Mesendoderm (in vitro differentiated cells): Measurements from ENCODE around the gene PXN.
"Not testable (repeated sequence)": the region's sequence is repeated elsewhere in the genome, so short reads cannot be mapped to it uniquely, and the experiment has no call there.

Experiments
- DNase-seq: peaks from one replicate; pipeline ENCODE4 v3.0.0; 2013
- H2AK5ac ChIP-seq: 2 replicates; pipeline ENCODE4 v1.6.1; 2013; ENCODE audit warnings: low read length, inconsistent platforms
- H2BK120ac ChIP-seq: 2 replicates; pipeline ENCODE4 v1.6.1; 2013; ENCODE audit warnings: low read depth, mild to moderate bottlenecking, low read length, moderate library complexity, mixed read lengths
- H2BK15ac ChIP-seq: replicated peaks from 2 replicates; pipeline ENCODE4 v1.6.1; 2013; ENCODE audit warnings: low read depth, mild to moderate bottlenecking, moderate library complexity
- H2BK5ac ChIP-seq: 2 replicates; pipeline ENCODE4 v1.6.1; 2013; ENCODE audit warnings: low read length, inconsistent platforms
- H3K18ac ChIP-seq: 2 replicates; pipeline ENCODE4 v1.6.1; 2013; ENCODE audit warnings: mild to moderate bottlenecking, low read length, mixed read lengths
- H3K23ac ChIP-seq: one replicate; pipeline ENCODE4 v1.6.1; 2013; ENCODE audit warnings: low read length
- H3K27ac ChIP-seq: 2 replicates; pipeline ENCODE4 v1.5.1; 2013; ENCODE audit warnings: low read depth, mild to moderate bottlenecking, inconsistent platforms, low read length, moderate library complexity
- H3K27me3 ChIP-seq: 2 replicates; pipeline ENCODE4 v1.6.1; 2013; ENCODE audit warnings: low read length, control low read depth, mild to moderate bottlenecking, inconsistent platforms; ENCODE audit not compliant: insufficient read depth, poor library complexity
- H3K36me3 ChIP-seq: 2 replicates; pipeline ENCODE4 v1.6.1; 2013; ENCODE audit warnings: low read length, inconsistent platforms; ENCODE audit not compliant: control insufficient read depth, insufficient read depth
- H3K4ac ChIP-seq: one replicate; pipeline ENCODE4 v1.6.1; 2013; ENCODE audit warnings: low read depth, mild to moderate bottlenecking, low read length, moderate library complexity
- H3K4me1 ChIP-seq: 2 replicates; pipeline ENCODE4 v1.6.1; 2013; ENCODE audit warnings: low read depth, low read length, inconsistent platforms; ENCODE audit not compliant: control insufficient read depth
- H3K4me2 ChIP-seq: 2 replicates; pipeline ENCODE4 v1.6.1; 2013; ENCODE audit warnings: low read length
- H3K4me3 ChIP-seq: 2 replicates; pipeline ENCODE4 v1.5.1; 2013; ENCODE audit warnings: mild to moderate bottlenecking, low read length
- H3K56ac ChIP-seq: one replicate; pipeline ENCODE4 v1.6.1; 2013; ENCODE audit warnings: low read length
- H3K79me1 ChIP-seq: 2 replicates; pipeline ENCODE4 v1.6.1; 2013; ENCODE audit warnings: low read length, inconsistent platforms
- H3K79me2 ChIP-seq: 2 replicates; pipeline ENCODE4 v1.6.1; 2013; ENCODE audit warnings: mild to moderate bottlenecking, low read length; ENCODE audit not compliant: control insufficient read depth, insufficient read depth
- H3K9ac ChIP-seq: 2 replicates; pipeline ENCODE4 v1.6.1; 2013; ENCODE audit warnings: low read length, inconsistent platforms
- H4K5ac ChIP-seq: one replicate; pipeline ENCODE4 v1.6.1; 2013; ENCODE audit warnings: low read length
- H4K8ac ChIP-seq: one replicate; pipeline ENCODE4 v1.6.1; 2013; ENCODE audit warnings: low read depth, mild to moderate bottlenecking, control low read depth, low read length, moderate library complexity
- WGBS: extraction: QIAGEN DNeasy Blood & Tissue Kit; methylation state at CpG from one replicate; pipeline ENCODE4 v1.1.7; 2013; ENCODE audit warnings: low lambda C conversion rate, missing lambda C conversion rate; ENCODE audit not compliant: insufficient coverage; ENCODE audit errors: extremely low coverage; 5-methylcytosine and 5-hydroxymethylcytosine counted together

PXN gene

DNA sequence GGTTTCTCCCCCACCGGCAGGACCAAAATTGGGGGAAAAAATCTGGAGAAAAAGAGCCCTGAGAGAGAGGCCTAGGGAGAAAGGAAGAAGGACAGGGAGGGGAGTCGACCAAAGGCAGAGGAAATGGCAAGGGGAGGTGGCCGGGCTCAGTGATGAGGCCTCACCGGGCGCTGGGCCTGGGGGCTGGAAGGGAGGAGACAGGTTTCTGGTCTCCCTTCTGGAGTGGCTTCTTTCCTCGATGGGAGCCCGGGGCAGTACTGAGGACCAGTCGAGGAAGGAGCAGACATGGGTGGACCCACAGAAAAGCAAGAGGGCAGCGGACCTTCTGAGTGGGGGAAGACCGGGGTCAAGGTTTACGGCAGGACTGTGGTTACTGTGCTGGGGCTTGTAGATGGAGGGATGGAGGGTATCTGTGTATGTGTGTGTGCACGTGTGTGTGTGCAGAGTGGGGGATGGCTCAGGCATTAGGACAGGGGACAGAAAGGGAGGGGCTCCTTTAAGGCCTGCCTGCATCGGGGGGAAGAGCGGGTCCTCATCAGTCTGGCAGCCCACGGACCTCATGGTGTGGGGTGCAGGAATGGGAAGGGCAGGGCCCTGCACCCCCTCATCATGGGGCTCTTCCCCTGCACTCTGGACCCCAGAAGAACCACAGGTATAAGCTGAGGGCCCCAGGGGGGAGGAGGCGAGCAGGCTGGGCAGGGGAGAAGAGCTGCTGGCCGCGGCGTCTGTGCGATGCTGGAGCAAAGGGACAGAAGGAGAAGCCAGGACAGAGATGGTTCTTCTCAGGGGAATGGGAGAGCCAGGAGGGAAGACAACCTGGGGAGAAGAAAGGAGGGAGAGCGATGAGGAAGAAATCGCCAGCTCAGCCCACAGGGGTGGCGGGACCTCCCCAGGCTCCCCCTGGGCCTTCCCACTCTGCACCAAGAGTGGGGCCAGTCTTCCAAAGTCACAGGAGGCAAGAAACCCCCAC is 49.5 kb downstream of the PXN start:
- H3K4me3 ChIP-seq: no peak overlapping the region
- H4K8ac ChIP-seq: no peak overlapping the region
- H3K4ac ChIP-seq: no peak overlapping the region
- no peak overlapping the region for H3K23ac ChIP-seq
- H3K27me3 ChIP-seq: no peaks in the 10 kb centered on the region
- H3K27ac ChIP-seq: no peak overlapping the region
- H3K79me1 ChIP-seq: peaks cover 4% of the 10 kb centered on the region
- no peak overlapping the region for H2BK120ac ChIP-seq
- DNase-seq: no peak
- H3K4me2 ChIP-seq: no peak overlapping the region
- no peak overlapping the region for H3K9ac ChIP-seq
- peaks cover 20% of the 10 kb centered on the region for H3K36me3 ChIP-seq
- H3K18ac ChIP-seq: no peak overlapping the region
- H3K79me2 ChIP-seq: no peaks in the 10 kb centered on the region
- no peak overlapping the region for H4K5ac ChIP-seq
- WGBS: no CpG with 5 or more reads among the region's 23 CpGs
- H2BK15ac ChIP-seq: no peak overlapping the region
- H3K4me1 ChIP-seq: no peaks in the 10 kb centered on the region
- H2BK5ac ChIP-seq: no peak overlapping the region
- H3K56ac ChIP-seq: peak overlapping the region; percentile 7
- H2AK5ac ChIP-seq: no peak overlapping the region

DNA sequence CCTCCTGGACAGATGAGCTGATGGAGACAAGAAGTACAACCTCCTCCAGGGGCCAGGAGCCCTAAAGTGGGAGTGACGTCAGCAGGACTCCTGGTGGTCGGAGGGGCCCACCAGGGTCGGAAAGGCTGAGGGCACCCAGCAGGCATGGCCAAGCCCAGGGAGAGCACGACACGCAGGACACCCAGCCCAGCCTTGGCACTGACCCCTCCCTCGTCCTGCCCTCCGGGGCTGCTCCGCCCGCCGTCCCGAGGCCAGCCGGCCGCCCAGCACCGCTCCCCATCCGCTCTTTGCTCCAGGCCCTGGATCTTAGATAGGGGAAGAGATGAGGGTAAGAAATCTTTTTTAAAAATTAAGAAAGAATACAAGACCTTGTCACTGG is 50.2 kb downstream of the PXN start:
- no peaks in the 10 kb centered on the region for H3K27me3 ChIP-seq
- H2BK120ac ChIP-seq: no peak overlapping the region
- no peak overlapping the region for H4K8ac ChIP-seq
- H3K4me1 ChIP-seq: no peaks in the 10 kb centered on the region
- H2AK5ac ChIP-seq: no peak overlapping the region
- H3K56ac ChIP-seq: no peak overlapping the region
- peaks cover 2% of the 10 kb centered on the region for H3K79me1 ChIP-seq
- H3K36me3 ChIP-seq: peaks cover 18% of the 10 kb centered on the region
- H2BK15ac ChIP-seq: no peak overlapping the region
- H3K4me3 ChIP-seq: no peak overlapping the region
- H3K79me2 ChIP-seq: no peaks in the 10 kb centered on the region
- H3K9ac ChIP-seq: no peak overlapping the region
- no peak overlapping the region for H2BK5ac ChIP-seq
- no peak overlapping the region for H3K18ac ChIP-seq
- H3K23ac ChIP-seq: no peak overlapping the region
- WGBS: no CpG with 5 or more reads among the region's 15 CpGs
- DNase-seq: no peak
- H3K4me2 ChIP-seq: no peak overlapping the region
- no peak overlapping the region for H3K4ac ChIP-seq
- H4K5ac ChIP-seq: no peak overlapping the region
- H3K27ac ChIP-seq: no peak overlapping the region

DNA sequence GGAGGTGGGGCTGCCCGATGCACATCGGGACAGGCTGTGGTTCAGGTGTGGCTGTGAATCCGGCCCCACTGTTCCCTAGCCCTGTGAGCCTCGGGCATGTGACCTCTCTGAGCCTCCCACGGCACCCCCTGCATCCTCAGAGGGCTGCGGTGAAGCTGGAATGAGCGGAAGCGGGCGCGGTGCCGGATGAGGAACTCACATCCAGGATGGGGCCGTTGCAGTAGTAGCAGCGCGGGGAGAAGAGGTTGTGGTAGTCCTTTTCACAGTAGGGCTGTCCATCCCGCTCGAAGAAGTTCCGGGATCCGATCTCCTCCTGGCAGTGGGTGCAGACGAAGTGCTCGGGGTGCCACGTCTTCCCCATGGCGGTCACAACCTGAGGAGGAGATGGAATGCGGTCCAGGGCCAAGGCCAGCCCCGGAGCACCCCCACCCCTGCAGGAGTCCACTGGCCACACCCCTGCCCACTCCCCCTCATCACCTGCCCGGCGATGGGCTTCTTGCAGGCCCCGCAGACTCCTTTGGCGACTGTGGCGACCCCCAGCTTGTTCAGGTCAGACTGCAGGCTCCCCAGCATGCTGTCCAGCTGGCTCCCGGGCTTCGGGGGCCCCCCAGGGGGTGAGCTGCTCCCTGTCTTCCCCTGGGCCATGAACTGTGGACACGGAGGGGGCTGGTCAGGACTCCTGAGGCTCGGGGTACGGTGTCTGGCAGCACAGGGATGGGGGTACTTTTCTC is 50.7 kb downstream of the PXN start:
- no peak overlapping the region for H3K4ac ChIP-seq
- no peak overlapping the region for H3K56ac ChIP-seq
- H3K18ac ChIP-seq: no peak overlapping the region
- peaks cover 2% of the 10 kb centered on the region for H3K79me1 ChIP-seq
- no peaks in the 10 kb centered on the region for H3K79me2 ChIP-seq
- H3K9ac ChIP-seq: no peak overlapping the region
- peaks cover 18% of the 10 kb centered on the region for H3K36me3 ChIP-seq
- H3K4me2 ChIP-seq: no peak overlapping the region
- no peaks in the 10 kb centered on the region for H3K27me3 ChIP-seq
- no peak for DNase-seq
- H2BK5ac ChIP-seq: no peak overlapping the region
- no peak overlapping the region for H2AK5ac ChIP-seq
- no peaks in the 10 kb centered on the region for H3K4me1 ChIP-seq
- H4K8ac ChIP-seq: no peak overlapping the region
- no CpG with 5 or more reads among the region's 34 CpGs for WGBS
- no peak overlapping the region for H4K5ac ChIP-seq
- H3K4me3 ChIP-seq: no peak overlapping the region
- H2BK120ac ChIP-seq: no peak overlapping the region
- no peak overlapping the region for H3K23ac ChIP-seq
- no peak overlapping the region for H3K27ac ChIP-seq
- no peak overlapping the region for H2BK15ac ChIP-seq

DNA sequence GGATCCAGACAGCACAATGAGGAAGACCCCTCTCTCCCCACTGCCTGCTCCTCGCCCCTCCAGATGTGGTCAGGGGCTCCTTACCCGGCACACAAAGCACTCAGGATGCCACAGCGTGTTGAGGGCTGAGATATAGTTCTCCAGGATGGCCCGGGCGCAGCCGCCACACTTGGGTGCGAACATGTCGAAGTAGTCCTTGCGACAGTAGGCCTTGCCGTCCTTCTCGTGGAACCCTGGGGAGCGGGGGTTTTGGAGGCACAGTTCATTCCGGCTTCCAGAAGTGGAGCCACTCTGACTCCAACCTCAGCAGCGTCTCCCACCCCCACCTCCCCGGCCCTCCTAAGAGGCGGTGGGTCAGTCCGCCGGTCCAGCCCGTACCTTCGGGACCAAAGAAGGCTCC is 51.8 kb downstream of the PXN start:
- no peak overlapping the region for H3K27ac ChIP-seq
- WGBS: no CpG with 5 or more reads among the region's 20 CpGs

DNA sequence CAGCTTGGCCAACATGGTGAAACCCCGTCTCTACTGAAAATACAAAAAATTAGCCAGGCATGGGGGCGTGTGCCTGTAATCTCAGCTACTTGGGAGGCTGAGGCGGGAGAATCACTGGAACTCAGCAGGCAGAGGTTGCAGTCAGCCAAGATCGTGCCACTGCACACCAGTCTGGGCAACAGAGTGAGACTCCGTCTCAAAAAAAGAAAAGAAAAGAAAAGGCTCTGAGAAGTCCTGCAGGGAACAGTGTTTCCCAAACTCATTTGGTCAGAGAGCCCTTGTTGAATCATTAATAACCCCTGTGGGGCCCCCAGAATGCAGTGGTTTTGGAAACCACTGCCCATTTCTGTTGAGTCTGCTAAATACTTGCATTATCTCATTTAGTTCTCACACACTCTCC is 52.3 kb downstream of the PXN start:
- not testable (repeated sequence) for H3K79me2 ChIP-seq, H3K4me2 ChIP-seq, H3K56ac ChIP-seq, H2AK5ac ChIP-seq, H3K9ac ChIP-seq, H3K23ac ChIP-seq, H3K27ac ChIP-seq, H3K27me3 ChIP-seq, DNase-seq, H3K4me1 ChIP-seq, H3K18ac ChIP-seq, H4K8ac ChIP-seq, H2BK5ac ChIP-seq, H3K4ac ChIP-seq, H4K5ac ChIP-seq, H2BK120ac ChIP-seq, H3K79me1 ChIP-seq, H2BK15ac ChIP-seq, H3K4me3 ChIP-seq
- WGBS: no CpG with 5 or more reads among the region's 5 CpGs
- H3K36me3 ChIP-seq: peaks cover 11% of the 10 kb centered on the region

More for the DNA sequence above, 51.8 kb downstream of the PXN start:
- H3K36me3 ChIP-seq: peaks cover 12% of the 10 kb centered on the region
- no peak overlapping the region for H3K23ac ChIP-seq
- no peak overlapping the region for H4K5ac ChIP-seq
- no peak overlapping the region for H2BK15ac ChIP-seq
- no peak overlapping the region for H3K18ac ChIP-seq
- H3K4ac ChIP-seq: no peak overlapping the region
- no peaks in the 10 kb centered on the region for H3K4me1 ChIP-seq
- no peak overlapping the region for H2BK120ac ChIP-seq
- no peak for DNase-seq
- no peaks in the 10 kb centered on the region for H3K27me3 ChIP-seq
- no peak overlapping the region for H2AK5ac ChIP-seq
- H3K79me2 ChIP-seq: no peaks in the 10 kb centered on the region
- H3K56ac ChIP-seq: no peak overlapping the region
- no peak overlapping the region for H3K4me3 ChIP-seq
- no peak overlapping the region for H3K9ac ChIP-seq
- H2BK5ac ChIP-seq: no peak overlapping the region
- H3K4me2 ChIP-seq: no peak overlapping the region
- no peak overlapping the region for H4K8ac ChIP-seq
- H3K79me1 ChIP-seq: peaks cover 1% of the 10 kb centered on the region
